HG03432 (cell line): ENCODE measurements around the gene MEI1.

Experiments
- ATAC-seq: cut with Tn5 transposase; IDR thresholded peaks from one replicate; pipeline ENCODE4 v1.9.1; 2021; ENCODE audit warnings: mild to moderate bottlenecking, moderate library complexity; ENCODE audit not compliant: unreplicated experiment

The MEI1 gene

DNA sequence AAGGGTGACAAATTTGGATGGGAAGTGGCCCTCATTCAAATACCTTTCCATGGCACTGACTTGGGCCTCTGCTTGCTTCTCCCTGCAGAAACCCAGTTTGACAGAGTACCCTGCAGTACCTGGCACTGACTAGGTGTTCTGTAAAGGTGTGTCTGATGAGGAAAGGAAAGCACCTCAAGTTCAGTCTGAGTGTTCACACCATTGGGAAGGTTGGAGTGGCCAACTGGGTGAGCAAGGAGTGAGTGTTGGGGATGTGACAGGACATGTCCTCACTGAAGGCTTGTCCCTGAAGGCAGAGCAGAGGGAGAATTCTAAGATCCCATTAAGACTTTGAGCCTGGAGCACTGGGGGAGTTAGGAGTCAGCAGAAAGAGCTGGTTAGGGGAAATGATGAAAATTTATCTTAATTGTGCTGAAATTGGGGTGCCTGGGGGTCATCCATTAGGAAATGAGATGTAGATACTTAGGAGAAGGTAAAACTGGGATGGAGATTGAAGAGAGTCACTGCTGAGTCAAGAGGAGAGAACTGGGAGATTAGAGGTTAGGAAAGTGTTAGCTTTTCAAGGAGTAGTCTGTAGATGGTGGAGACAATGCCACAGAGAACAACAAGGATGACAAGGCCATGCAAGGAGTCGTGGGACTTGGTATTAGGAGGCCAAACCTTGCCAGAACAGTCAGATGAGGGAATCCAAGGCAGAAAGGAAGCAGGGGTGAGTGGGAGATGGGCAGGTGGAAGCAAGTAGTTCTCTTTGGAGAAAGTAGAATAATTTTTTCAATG lies 139.7 kb downstream of the MEI1 start:
- no peak for ATAC-seq

DNA sequence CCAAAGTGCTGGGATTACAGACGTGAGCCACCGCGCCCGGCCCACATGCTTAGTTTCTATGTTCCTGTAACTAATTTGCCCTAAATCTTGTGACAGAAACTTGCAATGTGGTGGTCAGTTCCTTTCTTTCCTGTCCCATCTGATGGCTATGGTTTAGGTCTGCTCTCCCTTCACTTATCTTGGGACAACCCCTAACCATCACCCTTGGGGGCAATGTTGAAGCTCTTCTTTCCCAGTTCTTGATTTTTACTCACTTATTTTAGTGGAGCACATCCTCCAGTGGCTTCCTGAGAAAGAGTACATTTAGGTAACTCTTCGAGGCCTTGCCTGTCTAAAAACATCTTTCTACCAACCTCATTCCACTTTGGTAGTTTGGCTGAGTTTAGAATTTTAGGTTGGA lies 140.9 kb downstream of the MEI1 start:
- no peak for ATAC-seq

GRCh38 chr22:41841085-41841712 lies 141.9 kb downstream of the MEI1 start:
- no peak for ATAC-seq

- ATAC-seq: no peak
These were observed 144.0 kb downstream of the MEI1 start for GRCh38 chr22:41842996-41843970.

- no peak for ATAC-seq
These were observed 144.7 kb downstream of the MEI1 start for GRCh38 chr22:41844036-41844435.

DNA sequence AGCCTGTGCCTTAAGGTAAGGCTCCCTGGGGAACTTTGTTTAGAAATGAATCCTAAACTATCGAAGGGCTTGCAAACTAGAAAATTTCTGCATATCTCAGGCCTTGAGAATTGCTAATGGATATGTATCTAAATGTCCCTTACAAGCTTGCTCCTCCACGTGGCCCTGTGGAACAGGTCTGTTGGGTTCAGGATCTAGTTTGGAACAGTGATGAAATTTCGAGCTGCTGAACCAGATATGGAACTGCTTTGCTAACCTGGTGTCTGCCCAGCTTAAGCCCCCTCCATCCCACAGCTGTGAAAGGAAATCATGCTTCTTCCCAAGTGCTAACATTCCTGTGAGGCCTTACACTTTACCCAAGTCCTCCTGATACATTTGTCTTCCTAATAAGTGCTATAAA lies 145.2 kb downstream of the MEI1 start:
- ATAC-seq: no peak

DNA sequence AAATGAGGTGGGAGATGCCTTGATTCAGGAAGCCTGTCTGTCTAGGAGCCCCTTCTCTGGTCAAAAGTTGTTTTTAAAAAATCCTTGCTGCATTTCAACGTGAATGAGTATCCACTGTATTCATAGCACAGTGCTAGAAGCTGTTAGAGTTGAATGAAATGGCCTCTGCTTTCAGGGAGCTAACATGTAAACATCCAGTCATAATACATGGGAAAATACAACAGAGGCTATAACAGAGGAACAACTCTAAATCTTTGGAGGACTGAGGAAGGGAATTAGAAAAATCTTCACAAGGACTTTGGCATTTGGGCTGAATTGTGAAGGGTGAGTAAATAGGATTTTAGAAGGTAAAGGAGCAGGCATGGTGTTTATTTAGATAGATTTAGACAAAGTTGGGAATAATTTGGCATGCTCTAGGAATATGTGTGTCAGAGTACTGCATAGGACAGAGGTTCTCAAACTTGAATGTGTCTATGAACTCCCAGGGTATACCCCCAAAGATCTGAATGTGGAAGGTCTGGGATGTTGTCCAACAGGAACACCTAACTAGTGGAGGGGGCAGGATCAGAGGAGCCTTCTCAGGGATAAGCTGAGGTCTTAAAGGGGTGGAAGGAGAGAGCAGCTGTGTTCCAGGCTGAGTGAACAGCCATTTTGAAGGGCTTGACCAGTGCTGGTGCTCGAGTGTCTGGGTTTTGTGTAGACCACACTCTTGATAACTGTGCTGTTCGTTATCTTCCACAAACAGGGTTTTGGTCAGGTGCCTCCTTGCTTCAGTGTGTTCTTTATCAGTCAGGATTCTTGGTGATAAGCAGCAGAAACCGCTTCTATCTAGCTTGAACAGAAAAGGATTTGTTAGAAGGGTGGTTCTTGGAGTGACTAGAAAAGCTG lies 146.3 kb downstream of the MEI1 start:
- ATAC-seq: no peak

DNA sequence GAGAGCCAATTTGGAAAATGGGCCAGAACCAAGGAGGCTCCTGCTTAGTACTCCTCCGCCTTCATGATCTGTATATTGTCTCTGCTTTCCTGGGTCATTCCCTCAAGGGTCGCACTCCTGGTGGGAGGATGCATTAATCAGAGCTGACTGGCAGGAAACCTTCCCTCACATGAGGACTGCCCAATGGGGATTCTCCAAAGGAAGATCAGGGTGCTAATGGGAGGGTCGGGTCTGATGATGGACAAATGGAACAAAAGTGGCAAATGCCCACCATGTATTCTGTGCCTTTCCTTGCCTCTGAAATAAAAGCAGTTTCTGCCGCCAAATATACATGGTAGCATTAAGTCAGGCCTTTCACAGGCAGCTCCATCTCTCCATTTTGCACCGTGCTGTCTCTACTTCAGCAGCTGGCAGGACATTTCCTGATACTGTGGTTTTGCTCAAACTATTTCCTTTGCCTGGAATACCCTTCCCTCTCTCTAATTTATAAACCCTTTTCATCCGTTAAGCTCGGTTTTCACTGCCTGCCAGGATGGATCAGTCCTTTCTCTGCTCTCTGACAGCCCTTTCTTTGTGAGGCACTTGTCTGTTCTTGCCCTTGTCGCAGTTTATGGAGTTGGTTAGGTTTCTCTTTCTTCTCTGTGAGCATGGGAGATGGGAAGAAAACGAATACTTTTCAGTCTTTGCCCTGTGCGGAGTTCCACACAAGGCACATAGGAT lies 147.1 kb downstream of the MEI1 start:
- ATAC-seq: no peak

DNA sequence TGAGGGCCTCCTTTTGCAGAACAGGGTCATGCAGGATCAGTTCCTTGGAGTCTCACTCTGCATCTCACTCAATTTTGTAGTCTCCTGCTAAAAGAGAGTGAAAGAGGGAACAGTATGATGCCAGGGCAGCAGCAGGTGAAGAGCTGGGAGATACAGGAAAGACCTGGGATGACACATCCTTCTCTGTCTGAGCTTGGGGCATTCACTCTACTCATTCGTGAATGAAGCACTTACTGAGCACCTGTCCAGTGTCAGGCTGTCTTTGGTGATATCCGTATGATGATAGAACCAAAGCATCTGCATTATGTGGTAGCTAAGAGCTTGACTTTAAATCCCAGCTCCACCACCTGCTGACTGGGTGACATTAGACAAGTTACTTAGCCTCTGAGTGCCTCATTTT lies 148.0 kb downstream of the MEI1 start:
- ATAC-seq: no peak

DNA sequence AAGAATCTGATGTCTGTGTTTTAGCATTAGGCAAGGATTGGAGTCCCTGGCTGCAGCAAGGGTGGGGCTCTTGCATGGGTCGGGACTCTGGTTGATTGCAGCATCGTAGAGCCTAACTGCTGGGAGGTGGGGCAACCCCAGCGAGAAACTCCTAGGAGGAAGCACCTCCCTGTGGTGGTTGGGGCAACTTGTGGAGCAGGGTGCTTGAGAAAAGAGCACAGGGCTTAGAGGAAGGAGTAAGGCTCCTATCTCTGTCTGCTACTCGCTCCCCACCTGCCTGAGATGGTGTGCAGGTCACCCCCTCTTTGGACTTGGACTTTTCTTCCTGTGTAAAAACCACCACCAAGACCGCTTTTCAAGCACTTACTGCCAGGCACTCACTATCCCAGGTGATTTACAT lies 149.2 kb downstream of the MEI1 start:
- ATAC-seq: no peak
